Measurements from ENCODE around the gene PKD2.
"Not testable (repeated sequence)": the region's sequence is repeated elsewhere in the genome, so short reads cannot be mapped to it uniquely, and the experiment has no call there.

PKD2 gene

GRCh38 chr4:88107406-88108107 is 100.1 kb downstream of the PKD2 start:
- H3K4me3 ChIP-seq (ENCODE audit: low read length): no peak overlapping the region
- no peaks in the 10 kb centered on the region for H3K27me3 ChIP-seq (ENCODE audit: control insufficient read depth, insufficient read depth, low read length)
- no peak overlapping the region for H3K27ac ChIP-seq (ENCODE audit: low read length)
- H3K9ac ChIP-seq (ENCODE audit: low read length): no peak overlapping the region
- H3K36me3 ChIP-seq (ENCODE audit: control insufficient read depth, low read depth, low read length): no peaks in the 10 kb centered on the region
- no peaks in the 10 kb centered on the region for H3K4me1 ChIP-seq (ENCODE audit: control insufficient read depth, low read depth, low read length)
- H3K9me3 ChIP-seq (ENCODE audit: control insufficient read depth, low read depth, low read length): no peaks in the 10 kb centered on the region

DNA sequence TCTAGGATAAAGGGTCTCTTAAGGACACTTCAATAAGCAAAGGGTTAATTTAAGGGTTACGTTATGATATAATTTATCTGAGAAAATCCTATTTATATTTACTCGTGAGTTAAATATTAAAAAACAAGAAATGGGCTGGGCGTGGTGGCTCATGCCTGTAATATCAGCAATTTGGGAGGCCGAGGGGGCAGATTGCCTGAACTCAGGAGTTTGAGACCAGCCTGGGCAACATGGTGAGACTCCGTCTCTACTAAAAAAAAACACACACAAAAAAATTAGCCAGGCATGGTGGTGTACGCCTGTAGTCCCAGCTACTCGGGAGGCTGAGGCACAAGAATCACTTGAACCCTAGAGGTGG is 100.7 kb downstream of the PKD2 start:
- not testable (repeated sequence) for H3K27me3 ChIP-seq (ENCODE audit: control insufficient read depth, insufficient read depth, low read length); H3K27ac ChIP-seq (ENCODE audit: low read length); H3K4me1 ChIP-seq (ENCODE audit: control insufficient read depth, low read depth, low read length); H3K9ac ChIP-seq (ENCODE audit: low read length); H3K9me3 ChIP-seq (ENCODE audit: control insufficient read depth, low read depth, low read length); H3K4me3 ChIP-seq (ENCODE audit: low read length); H3K36me3 ChIP-seq (ENCODE audit: control insufficient read depth, low read depth, low read length)

- H3K4me3 ChIP-seq (ENCODE audit: low read length): no peak overlapping the region
- H3K27me3 ChIP-seq (ENCODE audit: control insufficient read depth, insufficient read depth, low read length): no peaks in the 10 kb centered on the region
- H3K36me3 ChIP-seq (ENCODE audit: control insufficient read depth, low read depth, low read length): no peaks in the 10 kb centered on the region
- no peak overlapping the region for H3K27ac ChIP-seq (ENCODE audit: low read length)
- H3K4me1 ChIP-seq (ENCODE audit: control insufficient read depth, low read depth, low read length): no peaks in the 10 kb centered on the region
- no peak overlapping the region for H3K9ac ChIP-seq (ENCODE audit: low read length)
- no peaks in the 10 kb centered on the region for H3K9me3 ChIP-seq (ENCODE audit: control insufficient read depth, low read depth, low read length)
Observed at GRCh38 chr4:88108747-88109122, 101.3 kb downstream of the PKD2 start.

GRCh38 chr4:88109123-88109881 is 101.9 kb downstream of the PKD2 start:
- Histone ChIP-seq H3K27ac (ENCODE audit: low read length) (no peak overlapping the region), H3K9ac (ENCODE audit: low read length) (no peak overlapping the region), H3K36me3 (ENCODE audit: control insufficient read depth, low read depth, low read length) (no peaks in the 10 kb centered on the region), H3K4me1 (ENCODE audit: control insufficient read depth, low read depth, low read length) (no peaks in the 10 kb centered on the region), H3K9me3 (ENCODE audit: control insufficient read depth, low read depth, low read length) (no peaks in the 10 kb centered on the region), H3K27me3 (ENCODE audit: control insufficient read depth, insufficient read depth, low read length) (no peaks in the 10 kb centered on the region), H3K4me3 (ENCODE audit: low read length) (no peak overlapping the region)

- H3K9me3 ChIP-seq (ENCODE audit: control insufficient read depth, low read depth, low read length): no peaks in the 10 kb centered on the region
- no peaks in the 10 kb centered on the region for H3K36me3 ChIP-seq (ENCODE audit: control insufficient read depth, low read depth, low read length)
- no peaks in the 10 kb centered on the region for H3K4me1 ChIP-seq (ENCODE audit: control insufficient read depth, low read depth, low read length)
- no peak overlapping the region for H3K27ac ChIP-seq (ENCODE audit: low read length)
- no peak overlapping the region for H3K9ac ChIP-seq (ENCODE audit: low read length)
- no peaks in the 10 kb centered on the region for H3K27me3 ChIP-seq (ENCODE audit: control insufficient read depth, insufficient read depth, low read length)
- no peak overlapping the region for H3K4me3 ChIP-seq (ENCODE audit: low read length)
Observed at GRCh38 chr4:88110826-88111225, 103.4 kb downstream of the PKD2 start.

DNA sequence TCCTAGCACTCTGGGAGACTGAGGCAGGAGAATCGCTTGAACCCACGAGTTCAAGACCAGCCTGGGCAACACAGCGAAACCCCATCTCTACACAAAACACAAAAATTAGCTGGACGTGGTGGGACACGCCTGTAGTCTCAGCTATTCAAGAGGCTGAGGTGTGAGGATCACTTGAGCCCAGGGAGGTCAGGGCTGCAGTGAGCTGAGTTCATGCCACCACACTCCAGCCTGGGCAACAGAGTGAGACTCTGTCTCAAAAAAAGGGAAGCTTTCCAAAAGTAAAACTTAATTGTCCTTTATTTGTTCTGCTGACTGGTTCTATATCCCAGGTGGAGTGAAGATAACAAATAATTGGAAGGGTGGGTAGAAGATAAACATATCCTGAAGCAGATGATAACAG is 105.4 kb downstream of the PKD2 start:
- no peak overlapping the region for H3K4me3 ChIP-seq (ENCODE audit: low read length)
- no peaks in the 10 kb centered on the region for H3K36me3 ChIP-seq (ENCODE audit: control insufficient read depth, low read depth, low read length)
- no peaks in the 10 kb centered on the region for H3K4me1 ChIP-seq (ENCODE audit: control insufficient read depth, low read depth, low read length)
- H3K27me3 ChIP-seq (ENCODE audit: control insufficient read depth, insufficient read depth, low read length): no peaks in the 10 kb centered on the region
- H3K27ac ChIP-seq (ENCODE audit: low read length): no peak overlapping the region
- H3K9me3 ChIP-seq (ENCODE audit: control insufficient read depth, low read depth, low read length): no peaks in the 10 kb centered on the region
- no peak overlapping the region for H3K9ac ChIP-seq (ENCODE audit: low read length)

- Histone ChIP-seq H3K9ac (ENCODE audit: low read length) (no peak overlapping the region), H3K27me3 (ENCODE audit: control insufficient read depth, insufficient read depth, low read length) (no peaks in the 10 kb centered on the region), H3K4me3 (ENCODE audit: low read length) (no peak overlapping the region), H3K9me3 (ENCODE audit: control insufficient read depth, low read depth, low read length) (peaks cover 11% of the 10 kb centered on the region), H3K4me1 (ENCODE audit: control insufficient read depth, low read depth, low read length) (no peaks in the 10 kb centered on the region), H3K27ac (ENCODE audit: low read length) (no peak overlapping the region), H3K36me3 (ENCODE audit: control insufficient read depth, low read depth, low read length) (no peaks in the 10 kb centered on the region)
Observed at GRCh38 chr4:88115587-88115986, 108.2 kb downstream of the PKD2 start.

DNA sequence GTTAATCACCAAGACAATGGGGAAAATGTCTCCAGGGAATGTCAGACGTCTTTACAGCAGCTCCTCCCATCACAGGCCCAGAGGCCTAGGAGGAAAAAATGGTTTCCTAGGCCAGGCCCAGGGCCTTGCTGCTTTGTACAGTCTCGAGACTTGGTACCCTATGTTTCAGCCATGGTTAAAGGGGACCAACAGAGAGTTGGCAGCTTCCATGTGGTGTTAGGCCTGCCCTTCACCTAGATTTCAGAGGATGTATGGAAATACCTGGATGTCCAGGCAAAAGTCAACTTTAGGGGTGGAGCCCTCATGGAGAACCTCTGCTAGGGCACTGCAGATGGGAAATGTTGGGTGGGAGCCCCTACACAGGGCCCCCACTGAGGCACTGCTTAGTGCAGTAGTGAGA is 112.5 kb downstream of the PKD2 start:
- H3K9ac ChIP-seq (ENCODE audit: low read length): no peak overlapping the region
- no peaks in the 10 kb centered on the region for H3K36me3 ChIP-seq (ENCODE audit: control insufficient read depth, low read depth, low read length)
- no peak overlapping the region for H3K4me3 ChIP-seq (ENCODE audit: low read length)
- H3K9me3 ChIP-seq (ENCODE audit: control insufficient read depth, low read depth, low read length): peaks cover 17% of the 10 kb centered on the region
- H3K4me1 ChIP-seq (ENCODE audit: control insufficient read depth, low read depth, low read length): no peaks in the 10 kb centered on the region
- no peak overlapping the region for H3K27ac ChIP-seq (ENCODE audit: low read length)
- H3K27me3 ChIP-seq (ENCODE audit: control insufficient read depth, insufficient read depth, low read length): no peaks in the 10 kb centered on the region

DNA sequence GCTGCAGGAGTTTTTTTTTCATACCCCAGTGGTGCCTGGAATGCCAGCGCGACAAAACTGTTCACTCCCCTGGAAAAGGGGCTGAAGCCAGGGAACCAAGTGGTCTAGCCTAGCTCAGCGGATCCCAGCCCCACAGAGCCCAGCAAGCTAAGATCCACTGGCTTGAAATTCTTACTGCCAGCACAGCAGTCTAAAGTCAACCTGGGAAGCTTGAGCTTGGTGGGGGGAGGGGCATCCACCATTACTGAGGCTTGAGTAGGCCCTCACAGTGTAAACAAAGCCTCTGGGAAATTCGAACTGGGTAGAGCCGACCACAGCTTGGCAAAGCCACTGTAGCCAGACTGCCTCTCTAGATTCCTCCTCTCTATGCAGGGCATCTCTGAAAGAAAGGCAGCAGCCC is 114.8 kb downstream of the PKD2 start:
- not testable (repeated sequence) for H3K27ac ChIP-seq (ENCODE audit: low read length); H3K36me3 ChIP-seq (ENCODE audit: control insufficient read depth, low read depth, low read length); H3K4me3 ChIP-seq (ENCODE audit: low read length)

More for the DNA sequence above, 114.8 kb downstream of the PKD2 start:
- H3K9ac ChIP-seq (ENCODE audit: low read length); H3K4me1 ChIP-seq (ENCODE audit: control insufficient read depth, low read depth, low read length); H3K27me3 ChIP-seq (ENCODE audit: control insufficient read depth, insufficient read depth, low read length): not testable (repeated sequence)
- H3K9me3 ChIP-seq (ENCODE audit: control insufficient read depth, low read depth, low read length): peaks cover 17% of the 10 kb centered on the region
